ENCODE data around the gene DBN1. TPM values are rescaled to one million over a fixed set of nuclear protein-coding genes. Genes with fewer than 3 reads are reported as not detected.

DBN1 gene
- total RNA-seq, 2 donors from 2014 or later, result 11.8 to 18.8 TPM

DNA sequence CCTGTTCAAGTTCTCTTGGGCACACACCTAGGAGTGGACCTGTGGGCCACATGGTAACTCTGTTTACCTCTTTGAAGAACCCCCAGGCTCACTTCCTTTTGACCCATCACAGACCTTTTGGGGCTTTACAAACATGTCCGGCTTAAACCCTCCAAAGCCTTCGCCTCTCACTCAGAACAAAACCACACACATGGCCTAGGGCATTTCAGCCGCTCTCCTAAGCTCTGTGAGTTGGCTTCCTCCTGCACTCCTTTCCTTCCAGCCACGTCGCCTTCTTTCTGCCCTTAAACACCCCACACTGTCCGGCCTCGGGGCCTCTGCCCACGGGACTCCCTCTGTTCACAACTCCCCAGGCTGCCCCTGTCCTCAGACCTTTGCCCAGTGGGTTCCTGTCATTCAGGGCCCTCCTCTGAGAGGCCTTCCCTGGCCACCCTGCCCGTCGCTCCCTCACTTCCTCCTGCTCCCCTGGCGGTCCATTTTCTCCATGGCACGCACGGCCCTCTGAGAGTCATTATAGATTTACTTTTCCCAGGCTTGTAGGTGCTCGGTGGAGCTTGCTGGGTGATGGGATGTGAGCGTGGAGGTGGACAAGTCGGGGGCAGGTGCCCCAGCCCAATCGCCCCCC, 34.3 kb upstream of the DBN1 start:
- ATAC-seq (no peak), DNase-seq (no peak)
- intact Hi-C loops (cut with DNase I, micrococcal nuclease), result no loop called here

DNA sequence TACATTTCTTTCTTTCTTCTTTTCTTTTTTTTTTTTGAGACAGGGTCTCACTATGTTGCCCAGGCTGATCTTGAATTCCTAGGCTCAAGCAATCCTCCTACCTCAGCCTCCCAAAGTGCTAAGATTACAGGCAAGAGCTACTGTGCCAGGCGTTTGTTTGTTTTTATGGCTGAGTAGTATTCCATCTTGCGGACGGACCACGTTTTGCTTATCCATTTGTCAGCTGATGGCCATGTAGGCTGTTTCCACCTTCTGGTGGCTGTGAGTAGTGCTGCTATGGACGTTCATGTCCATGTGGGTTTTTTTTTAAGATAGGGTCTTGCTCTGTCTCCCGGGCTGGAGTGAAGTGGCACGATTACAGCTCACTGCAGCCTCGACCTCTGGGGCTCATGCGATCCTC, 33.7 kb upstream of the DBN1 start:
- ATAC-seq (no peak), DNase-seq (no peak)
- intact Hi-C loops (cut with DNase I, micrococcal nuclease), result no loop called here

DNA sequence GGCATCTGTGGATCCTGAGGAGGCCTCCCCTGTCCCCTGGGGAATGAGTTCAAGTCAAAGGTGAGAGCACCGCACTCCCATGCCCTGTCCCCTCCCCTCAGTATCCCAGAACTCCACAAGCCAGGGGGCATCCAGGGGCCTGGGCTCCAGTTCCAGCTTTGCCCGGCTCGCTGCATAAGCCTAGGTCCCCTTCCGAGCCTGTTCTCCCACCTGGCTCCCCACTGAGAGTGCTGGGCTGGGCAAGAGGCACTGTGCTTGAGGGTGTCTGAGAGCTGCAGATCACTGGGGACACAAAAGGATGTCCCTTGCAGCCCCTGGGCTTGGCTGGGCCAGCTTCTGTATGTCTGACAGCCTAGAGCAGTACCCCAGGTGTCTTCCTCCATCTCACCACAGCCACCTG, 31.6 kb upstream of the DBN1 start:
- ATAC-seq, result no peak
- intact Hi-C loops (cut with DNase I, micrococcal nuclease), result no loop called here
- DNase-seq, result no peak

DNA sequence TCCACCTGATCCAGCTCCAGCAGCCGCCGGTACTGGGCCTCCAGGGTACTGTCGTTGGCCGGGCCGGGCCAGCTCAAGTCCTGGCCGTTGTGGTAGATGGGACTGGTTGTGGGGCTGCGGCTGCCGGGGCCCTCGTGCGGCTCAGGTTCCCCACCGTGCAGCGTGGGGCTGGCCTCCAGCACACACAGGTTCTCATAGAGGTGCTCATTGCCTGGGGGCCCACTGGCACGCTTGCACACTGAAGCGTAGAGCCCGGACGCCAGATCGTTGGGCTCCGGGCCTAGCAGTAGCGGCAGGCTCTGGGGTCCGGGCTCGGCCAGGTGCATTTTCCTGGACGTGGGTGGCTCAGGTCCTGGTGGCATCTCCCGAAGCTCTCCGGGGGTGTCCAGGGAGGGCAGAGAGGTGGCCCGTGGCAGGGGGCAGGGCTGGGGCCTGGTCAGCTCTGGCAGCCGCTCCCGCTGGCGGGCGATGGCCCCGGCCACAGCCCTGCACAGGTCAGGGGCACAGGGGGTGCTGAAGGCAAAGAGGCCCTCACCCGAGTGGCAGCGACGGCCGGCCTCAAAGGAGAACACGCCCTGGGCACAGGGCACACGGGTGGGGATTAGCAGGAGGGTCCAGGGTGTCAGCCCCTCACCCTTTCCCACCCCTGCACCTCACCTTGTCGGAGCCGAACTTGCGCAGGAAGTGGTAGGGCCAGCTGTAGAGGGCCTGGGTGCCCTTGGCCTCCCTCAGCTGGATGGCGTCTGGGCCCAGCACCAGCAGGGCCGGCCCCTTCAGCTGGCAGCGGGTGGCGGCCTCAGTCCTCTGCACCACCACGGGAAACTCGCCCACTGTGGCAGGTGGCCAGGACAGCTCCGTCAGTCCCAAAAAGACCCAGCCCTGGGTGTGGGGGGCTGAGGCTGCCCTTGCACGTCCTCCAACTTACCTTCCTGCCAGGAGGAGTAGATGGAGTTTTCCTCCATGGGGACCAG, 30.9 kb upstream of the DBN1 start:
- intact Hi-C loops (cut with DNase I, micrococcal nuclease), result loop anchor here in 1 of 2 donors (5.0 kb wide), 1 partner anchor 112 kb away; no protein-coding TSS in a partner anchor
- DNase-seq (no peak), ATAC-seq (no peak)

DNA sequence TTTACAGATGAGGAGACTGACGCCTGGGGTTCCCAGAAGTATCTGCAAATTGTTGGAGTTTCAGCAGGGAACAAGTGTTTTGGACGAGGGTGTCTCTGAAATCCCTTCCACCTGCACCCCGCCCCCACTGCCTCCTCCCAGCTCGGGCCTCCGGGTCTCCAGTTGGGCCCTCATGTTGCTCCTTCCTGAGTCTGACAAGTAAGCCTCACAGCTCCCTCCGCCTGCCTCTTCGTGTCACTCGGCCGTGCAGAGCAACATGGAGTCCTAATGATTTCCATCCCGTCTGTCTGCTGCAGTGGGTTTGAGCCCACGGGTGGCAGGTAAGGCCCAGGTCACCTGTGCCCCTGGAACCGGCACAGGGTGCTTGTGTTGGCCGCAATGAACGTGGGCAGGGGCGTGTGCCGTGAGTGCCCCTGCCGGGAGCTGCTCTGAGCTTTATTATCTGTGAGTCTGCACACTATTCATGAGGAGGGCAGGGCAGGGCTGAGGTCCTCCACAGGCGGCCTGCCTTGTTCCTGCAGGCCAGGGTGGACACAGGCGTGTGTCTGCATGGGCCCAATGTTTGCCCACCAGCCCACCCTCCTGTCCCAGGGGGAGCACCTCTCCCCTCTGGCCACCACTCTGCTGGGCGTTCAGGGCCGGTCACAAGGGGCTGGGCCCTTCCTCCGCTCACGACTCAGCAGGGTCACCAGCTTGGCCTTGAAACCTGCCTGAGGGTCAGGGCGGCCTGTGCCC, 30.1 kb upstream of the DBN1 start:
- no peak for ATAC-seq
- intact Hi-C loops (cut with DNase I, micrococcal nuclease), result loop anchor here in 1 of 2 donors (5.0 kb wide), 1 partner anchor 111 kb away; no protein-coding TSS in a partner anchor

DNA sequence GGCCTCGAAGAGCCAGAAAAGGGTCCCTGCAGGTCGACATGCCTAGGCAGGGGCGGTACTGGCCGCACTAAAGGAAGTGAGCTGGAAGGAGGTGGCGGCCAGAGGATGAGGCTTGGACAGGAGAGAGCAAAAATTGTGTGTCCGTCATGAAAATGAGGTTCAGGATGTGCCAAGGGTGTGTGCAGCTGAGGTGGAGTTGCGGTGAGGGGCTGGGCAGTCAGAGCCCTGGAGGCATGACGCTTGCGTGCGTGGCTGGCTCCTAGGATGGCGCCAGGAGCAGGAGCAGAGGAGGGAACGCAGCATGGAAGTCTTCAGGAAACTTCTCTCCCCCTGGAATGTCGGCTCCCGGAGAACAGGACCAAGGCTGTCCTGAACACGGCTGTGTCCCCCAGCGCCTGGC, 29.5 kb upstream of the DBN1 start:
- no peak for DNase-seq
- no peak for ATAC-seq
- intact Hi-C loops (cut with DNase I, micrococcal nuclease), result loop anchor here in 1 of 2 donors (5.0 kb wide), 1 partner anchor 111 kb away; no protein-coding TSS in a partner anchor

More for the DNA sequence above, 30.1 kb upstream of the DBN1 start:
- DNase-seq, result no peak

DNA sequence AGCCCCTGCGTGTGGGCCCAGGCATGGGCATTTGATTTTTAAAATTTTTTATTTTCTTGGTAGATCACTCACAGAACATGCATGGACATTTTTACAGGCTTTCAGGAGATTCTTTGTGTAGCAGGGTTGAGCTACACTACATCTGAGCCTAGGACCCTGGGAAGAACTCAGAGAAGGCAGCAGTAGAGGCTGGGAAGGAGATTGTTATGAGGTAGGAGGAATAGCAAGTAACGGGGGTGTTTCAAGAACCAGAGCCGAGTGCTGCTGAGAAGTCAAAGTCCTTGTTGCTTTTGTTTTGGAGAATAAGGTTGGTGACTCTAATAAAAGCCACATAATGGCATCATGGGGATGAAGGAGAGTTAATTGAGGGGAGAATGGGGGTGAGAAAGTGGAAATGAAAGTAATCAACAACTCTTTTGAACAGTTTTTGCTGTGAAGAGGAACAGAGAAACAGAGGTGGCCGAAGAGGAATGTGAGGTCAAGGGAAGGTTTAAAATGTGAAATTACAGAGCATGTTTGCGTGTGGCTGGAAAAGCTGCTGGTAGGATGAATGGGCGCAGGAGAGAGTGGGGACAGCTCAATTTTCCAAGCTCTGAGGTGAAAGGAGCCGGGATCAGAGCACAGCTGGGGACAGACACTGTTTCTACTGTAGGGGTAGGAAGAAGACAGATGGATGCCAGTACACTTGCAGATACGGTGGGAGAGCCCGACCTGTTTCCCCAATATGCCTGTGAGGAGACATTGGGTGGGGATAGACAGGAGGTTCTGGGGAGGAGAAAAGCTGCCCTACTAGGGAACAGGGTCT, 28.6 kb upstream of the DBN1 start:
- intact Hi-C loops (cut with DNase I, micrococcal nuclease), result loop anchor here in 1 of 2 donors (5.0 kb wide), 1 partner anchor 110 kb away; no protein-coding TSS in a partner anchor
- DNase-seq (no peak), ATAC-seq (no peak)

DNA sequence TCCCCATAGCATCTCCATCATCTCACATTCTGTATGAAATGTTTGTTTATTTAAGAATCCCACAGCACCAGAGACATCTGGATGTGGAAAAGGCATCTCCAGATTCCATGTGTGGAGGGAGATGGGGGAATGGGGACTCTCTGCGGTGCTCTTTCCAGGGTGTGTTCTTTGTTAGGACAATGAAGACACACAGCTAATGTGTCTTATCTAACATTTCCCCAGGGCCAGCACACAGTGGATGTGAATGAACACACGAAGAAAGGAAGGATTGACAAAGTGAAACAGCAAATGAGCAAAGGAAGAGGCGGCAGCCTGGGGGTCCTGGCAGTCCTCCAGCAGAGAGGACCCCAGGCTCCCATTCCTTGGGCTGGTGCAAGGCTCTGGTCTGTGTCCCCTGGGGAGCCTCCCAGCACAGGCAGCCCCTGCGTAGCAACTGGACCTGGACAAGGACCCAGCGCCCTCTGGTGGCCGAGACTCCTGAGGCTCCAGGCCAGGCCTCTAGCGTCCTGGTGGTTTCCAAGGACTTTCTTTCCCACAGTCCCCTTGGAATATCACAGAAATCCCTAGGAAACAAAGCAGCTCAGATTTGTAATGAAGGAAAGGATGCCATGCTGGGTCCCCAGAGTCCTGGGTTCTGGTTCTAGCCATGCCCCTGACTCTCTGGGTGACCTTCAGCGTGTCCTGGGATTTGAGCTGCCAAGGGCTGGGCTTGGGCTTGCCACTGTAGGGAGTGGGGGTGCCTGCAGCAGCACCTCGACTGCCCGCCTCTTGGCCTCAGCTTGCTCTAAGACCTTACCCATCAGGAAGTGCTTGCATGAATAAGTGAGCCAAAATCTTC, 27.5 kb upstream of the DBN1 start:
- ATAC-seq, result peak; percentile 30
- intact Hi-C loops (cut with DNase I, micrococcal nuclease), result loop anchor here in 1 of 2 donors (5.0 kb wide), 1 partner anchor 109 kb away; no protein-coding TSS in a partner anchor
- peak; percentile 84 to 97 for DNase-seq

DNA sequence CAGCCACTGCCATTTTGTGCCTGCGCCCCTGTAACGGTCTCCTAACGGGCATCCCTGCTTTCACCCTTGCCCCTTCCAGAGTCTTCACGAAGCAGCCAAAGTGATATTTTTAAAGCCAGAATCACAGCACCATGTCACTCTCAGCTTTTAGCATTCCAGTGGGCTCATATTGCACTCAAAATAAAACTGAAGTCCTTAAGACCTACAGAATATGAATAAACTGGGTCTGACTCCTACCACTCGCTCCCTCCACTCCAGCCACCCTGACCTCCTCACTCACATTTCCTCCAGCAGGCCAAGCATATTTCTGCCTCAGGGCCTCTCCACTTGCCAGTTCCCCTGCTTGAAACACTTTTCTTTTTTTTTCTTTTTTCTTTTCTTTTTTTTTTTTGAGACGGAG, 26.4 kb upstream of the DBN1 start:
- no peak for ATAC-seq
- DNase-seq, result no peak
- intact Hi-C loops (cut with DNase I, micrococcal nuclease), result loop anchor here in 1 of 2 donors (5.0 kb wide), 1 partner anchor 108 kb away; no protein-coding TSS in a partner anchor

DNA sequence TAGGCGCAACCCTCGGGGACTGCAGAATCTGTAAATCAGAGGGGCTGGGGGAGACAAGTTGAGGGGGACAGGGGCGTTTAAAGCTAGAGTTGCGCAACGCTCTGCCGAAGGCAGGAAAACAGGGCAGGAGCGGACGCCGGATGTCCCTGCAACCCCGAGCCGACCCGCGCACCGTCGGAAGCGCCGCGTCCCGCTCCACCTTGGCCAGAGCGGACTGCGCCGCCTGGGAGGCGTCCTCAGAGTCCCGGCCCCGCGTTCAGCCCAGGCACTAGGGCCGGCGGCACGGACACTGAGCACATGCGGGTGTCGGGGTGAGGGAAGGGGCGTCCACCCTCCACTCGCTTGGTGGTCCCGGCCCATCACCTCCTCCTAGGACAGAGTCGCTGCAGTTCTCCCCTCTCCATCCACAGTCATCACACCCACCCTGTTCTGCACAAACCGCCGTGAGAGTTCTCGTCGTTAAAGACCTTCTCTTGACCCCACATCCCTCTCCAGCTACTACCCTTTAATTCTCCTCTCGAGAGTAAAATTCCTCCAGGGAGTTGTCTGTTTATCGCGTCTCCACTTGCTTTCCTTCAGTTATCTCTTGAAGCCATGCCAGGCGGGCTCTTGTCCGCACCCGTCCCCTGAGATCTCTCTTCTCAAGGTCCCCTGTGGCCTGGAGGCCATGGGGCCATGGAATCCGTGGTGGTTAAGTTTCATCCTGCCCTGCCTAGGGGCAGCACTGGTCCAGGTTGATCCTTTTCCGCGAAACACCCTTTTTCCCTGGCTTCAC, 24.8 kb upstream of the DBN1 start:
- intact Hi-C loops (cut with DNase I, micrococcal nuclease), result no loop called here
- DNase-seq (peak in 1 of 2 donors; percentile 57), ATAC-seq (peak; percentile 19)

DNA sequence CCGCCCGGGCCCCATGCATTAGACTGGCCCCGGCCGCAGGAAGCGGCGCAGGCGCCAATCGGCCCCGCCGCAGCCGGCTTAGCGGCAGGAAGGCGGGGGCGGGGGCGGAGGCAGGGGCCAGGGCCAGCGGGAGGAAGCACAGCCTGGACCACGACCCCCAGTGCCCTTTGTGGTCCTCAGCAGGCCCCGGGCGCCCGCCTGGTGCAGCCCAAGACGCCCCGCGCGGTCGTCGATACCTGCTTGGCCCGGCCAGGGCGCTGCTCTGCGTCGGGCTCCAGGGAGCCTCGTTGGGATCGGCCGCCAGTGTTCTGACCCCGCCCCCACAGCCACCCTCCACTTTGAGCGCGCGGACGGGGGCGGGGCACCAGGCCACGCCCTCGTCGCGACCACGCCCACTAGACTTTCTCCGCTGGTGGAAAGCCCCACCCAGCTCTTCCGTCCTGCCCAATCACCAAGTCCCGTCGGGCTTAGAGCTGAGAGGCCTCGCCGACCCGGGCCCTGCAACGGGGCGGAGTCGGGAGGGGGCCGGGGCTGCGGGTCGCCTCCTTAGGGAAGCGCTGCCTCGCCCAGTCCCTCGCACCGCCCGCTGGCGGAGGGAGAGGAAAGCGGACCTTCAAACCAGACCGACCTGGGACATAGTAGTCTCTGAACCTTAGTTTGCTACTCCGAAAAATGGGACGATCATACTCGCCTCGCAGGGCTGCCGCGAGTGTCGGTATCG, 24.0 kb upstream of the DBN1 start, which contains the start of gene PDLIM7:
PDLIM7 (minus strand) TSS at position 313 of the 721 bp plus-strand sequence. CDS start 1,092 bp downstream, outside the sequence.
- intact Hi-C loops (cut with DNase I, micrococcal nuclease), result no loop called here
- ATAC-seq, result peak; percentile 89
- DNase-seq, result peak; percentile 96 to 98

DNA sequence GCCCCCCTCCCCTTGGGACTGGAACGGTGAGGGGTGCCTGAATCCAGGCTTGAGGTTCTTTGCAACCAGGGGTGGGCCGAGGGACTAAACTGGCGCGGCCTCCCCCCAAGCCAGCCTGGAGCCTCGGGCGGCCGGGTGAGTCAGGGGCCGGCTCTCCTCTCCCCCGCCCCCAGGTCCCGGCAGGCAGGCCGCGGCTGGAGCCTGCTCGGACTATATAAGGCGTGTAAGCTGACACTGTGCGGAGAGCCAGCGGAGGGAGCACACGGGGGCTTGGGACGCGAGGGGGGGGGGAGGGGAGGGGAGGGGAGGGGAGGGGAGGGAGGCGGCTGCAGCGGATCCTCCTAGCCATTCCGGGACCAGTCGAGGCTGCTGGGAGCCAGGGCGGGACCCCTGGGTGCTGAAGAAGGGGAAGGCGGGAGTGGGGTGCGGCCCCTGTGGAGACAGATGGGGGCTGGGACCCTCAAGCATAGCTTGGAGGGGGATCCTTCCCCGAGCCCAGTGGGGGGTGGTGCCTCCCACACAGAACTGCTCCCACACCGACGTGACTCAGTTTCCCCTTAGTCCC, 23.4 kb upstream of the DBN1 start:
- DNase-seq, result peak; percentile 54 to 81
- intact Hi-C loops (cut with DNase I, micrococcal nuclease), result no loop called here
- peak; percentile 2 for ATAC-seq

DNA sequence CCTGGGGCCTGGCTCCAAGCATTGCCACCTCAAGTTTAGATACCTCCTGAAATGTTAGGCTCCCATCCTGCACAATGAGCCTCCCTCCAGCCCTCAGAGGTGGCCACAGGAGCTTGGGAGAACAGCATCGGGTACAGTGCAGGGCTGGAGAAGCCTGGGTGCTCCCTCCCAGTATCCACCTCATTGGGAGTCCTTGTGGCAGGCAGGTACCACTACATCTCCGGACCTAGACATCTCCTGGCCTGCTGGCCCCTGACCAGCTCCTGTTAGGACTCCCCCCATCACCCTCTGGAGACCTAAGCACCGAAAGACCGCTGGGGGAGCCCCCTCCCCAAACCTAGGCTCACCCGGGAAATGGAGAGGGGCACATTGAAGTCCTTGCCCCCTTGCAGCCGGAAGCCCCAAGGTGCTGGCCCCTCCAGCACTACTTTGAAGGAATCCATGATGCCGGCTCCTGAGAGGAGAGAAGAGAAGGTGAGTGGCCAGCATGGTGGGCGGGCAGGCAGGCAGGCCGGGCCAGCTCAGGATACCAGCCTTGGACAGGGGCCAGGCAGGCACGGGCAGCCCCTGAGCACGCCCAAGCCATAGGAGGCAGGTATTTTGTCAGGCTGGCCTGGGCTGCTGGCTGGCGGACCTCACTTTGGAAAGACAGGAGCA, 22.8 kb upstream of the DBN1 start:
- DNase-seq (no peak), ATAC-seq (no peak)
- intact Hi-C loops (cut with DNase I, micrococcal nuclease), result no loop called here

DNA sequence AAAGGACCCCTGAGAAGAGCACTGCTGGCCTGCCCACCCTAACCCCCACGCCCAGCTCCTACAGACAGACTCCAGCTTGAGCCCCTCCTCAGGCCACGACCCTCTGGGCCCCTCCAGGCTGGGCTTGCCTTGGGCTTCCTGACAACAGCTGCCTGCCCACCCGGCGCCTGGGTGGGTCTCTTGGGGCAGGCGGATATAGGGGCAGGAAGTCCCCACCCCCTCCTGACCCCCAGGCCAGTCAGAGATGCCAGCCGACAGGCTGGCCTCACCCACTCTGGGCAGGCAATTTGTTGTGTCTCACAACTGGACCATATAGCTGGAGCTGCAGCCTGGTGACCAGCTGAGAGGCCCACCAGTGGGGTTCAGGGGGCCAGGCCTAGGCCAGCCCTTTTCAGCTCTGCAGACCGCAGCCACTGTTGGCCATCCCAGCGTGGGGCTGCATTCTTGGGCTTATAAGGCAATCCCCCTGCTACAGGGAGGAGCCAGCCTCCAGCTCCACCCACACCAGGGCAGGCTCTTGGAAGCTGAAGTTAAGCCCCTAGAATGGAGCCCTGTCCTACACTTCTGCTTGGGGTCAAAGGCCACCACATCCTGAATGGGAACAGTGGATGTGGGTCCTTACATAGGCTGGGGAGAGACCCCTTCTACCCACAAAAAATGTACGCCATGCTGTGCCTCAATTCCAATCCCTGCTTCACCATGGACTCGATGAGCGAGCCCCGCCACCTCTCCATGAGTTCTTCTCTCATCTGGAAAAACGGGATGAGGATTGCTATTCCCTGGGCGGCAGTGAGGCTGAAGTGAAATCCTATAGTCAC, 22.0 kb upstream of the DBN1 start:
- peak; percentile 54 to 80 for DNase-seq
- intact Hi-C loops (cut with DNase I, micrococcal nuclease), result no loop called here
- no peak for ATAC-seq
